CD4-positive, alpha-beta T cell treated with Interleukin-4 for 1 hour (primary cell): ENCODE measurements around the gene NTNG1.
"Not testable (repeated sequence)": the region's sequence is repeated elsewhere in the genome, so short reads cannot be mapped to it uniquely, and the experiment has no call there.

Source experiments
- DNase-seq, 2 donors: peaks; one replicate each; pipeline ENCODE4 v3.0.0-alpha.2; 2020 to 2022

The NTNG1 gene

GRCh38 chr1:107145637-107146036 is 4.8 kb downstream of the NTNG1 start:
- no peak for DNase-seq

- DNase-seq: no peak
Observed at GRCh38 chr1:107147843-107148242, 7.0 kb downstream of the NTNG1 start.

- no peak for DNase-seq
Observed at GRCh38 chr1:107149946-107150345, 9.1 kb downstream of the NTNG1 start.

- DNase-seq: no peak
Observed at GRCh38 chr1:107151295-107151694, 10.5 kb downstream of the NTNG1 start.

GRCh38 chr1:107152395-107152794 is 11.6 kb downstream of the NTNG1 start:
- DNase-seq: no peak

GRCh38 chr1:107153014-107153413 is 12.2 kb downstream of the NTNG1 start:
- no peak for DNase-seq

GRCh38 chr1:107158496-107158895 is 17.7 kb downstream of the NTNG1 start:
- DNase-seq: no peak

- no peak for DNase-seq
Observed at GRCh38 chr1:107158991-107159390, 18.2 kb downstream of the NTNG1 start.

GRCh38 chr1:107162745-107163144 is 21.9 kb downstream of the NTNG1 start:
- DNase-seq: no peak

- DNase-seq: not testable (repeated sequence)
Observed at GRCh38 chr1:107164901-107165300, 24.1 kb downstream of the NTNG1 start.

GRCh38 chr1:107169615-107170014 is 28.8 kb downstream of the NTNG1 start:
- no peak for DNase-seq

GRCh38 chr1:107171333-107171732 is 30.5 kb downstream of the NTNG1 start:
- no peak for DNase-seq

GRCh38 chr1:107172450-107173170 is 31.8 kb downstream of the NTNG1 start:
- DNase-seq: no peak

- DNase-seq: no peak
Observed at GRCh38 chr1:107175102-107175909, 34.5 kb downstream of the NTNG1 start.

GRCh38 chr1:107181253-107181969 is 40.6 kb downstream of the NTNG1 start:
- no peak for DNase-seq

GRCh38 chr1:107183011-107183410 is 42.2 kb downstream of the NTNG1 start:
- DNase-seq: no peak

GRCh38 chr1:107184888-107185287 is 44.0 kb downstream of the NTNG1 start:
- no peak for DNase-seq

- no peak for DNase-seq
Observed at GRCh38 chr1:107187399-107187798, 46.6 kb downstream of the NTNG1 start.

- no peak for DNase-seq
Observed at GRCh38 chr1:107188160-107188559, 47.3 kb downstream of the NTNG1 start.

GRCh38 chr1:107194380-107194779 is 53.5 kb downstream of the NTNG1 start:
- DNase-seq: no peak

GRCh38 chr1:107195476-107195875 is 54.6 kb downstream of the NTNG1 start:
- DNase-seq: no peak

GRCh38 chr1:107196973-107197562 is 56.2 kb downstream of the NTNG1 start:
- DNase-seq: no peak

- DNase-seq: no peak
Observed at GRCh38 chr1:107198561-107198960, 57.7 kb downstream of the NTNG1 start.
